SU-DHL-6 (cell line): ENCODE measurements around the gene CCR4.
A peak's percentile ranks its signal among the peaks of the same experiment; 100 is the strongest.

ENCODE experiments used
- H2AFZ ChIP-seq: fragments of 200-600 bp; sonication (generic); 2 replicates; pipeline ENCODE4 v1.6.1; 2014; ENCODE audit warnings: low read depth, mild to moderate bottlenecking, moderate library complexity, mixed read lengths, antibody characterized with exemption, low read length; ENCODE audit not compliant: severe bottlenecking
- H3F3A ChIP-seq: fragments of 200-600 bp; shearing (Covaris generic); 2 replicates; pipeline ENCODE4 v1.6.0; 2016; ENCODE audit warnings: antibody characterized with exemption, mild to moderate bottlenecking; ENCODE audit not compliant: insufficient read depth
- H3K27ac ChIP-seq: fragments of 200-600 bp; sonication (generic); 2 replicates; pipeline ENCODE4 v1.5.1; 2016; ENCODE audit warnings: low read depth, mild to moderate bottlenecking, low read length, moderate library complexity, mixed read lengths
- H3K27me3 ChIP-seq: fragments of 200-600 bp; sonication (generic), shearing (Covaris generic); 2 replicates; pipeline ENCODE4 v1.6.0; 2014; ENCODE audit warnings: mild to moderate bottlenecking, low read length
- H3K36me3 ChIP-seq: fragments of 200-600 bp; sonication (generic); 2 replicates; pipeline ENCODE4 v1.6.1; 2014; ENCODE audit warnings: mild to moderate bottlenecking, low read length, mixed read lengths
- H3K4me2 ChIP-seq: fragments of 300-600, 200-600 bp; shearing (Covaris generic), sonication (generic); 2 replicates; pipeline ENCODE4 v1.6.0; 2014; ENCODE audit warnings: low read length, low read depth, mild to moderate bottlenecking; ENCODE audit not compliant: poor library complexity, severe bottlenecking
- H3K4me3 ChIP-seq: fragments of 200-600 bp; sonication (generic); 2 replicates; pipeline ENCODE4 v1.5.1; 2014; ENCODE audit warnings: antibody characterized with exemption, low read length, mild to moderate bottlenecking, mixed read lengths; ENCODE audit not compliant: insufficient read depth, poor library complexity, severe bottlenecking
- H3K79me2 ChIP-seq: fragments of 200-600 bp; sonication (generic); 2 replicates; pipeline ENCODE4 v1.6.1; 2014; ENCODE audit warnings: mild to moderate bottlenecking, low read length, moderate library complexity; ENCODE audit not compliant: insufficient read depth
- H3K9ac ChIP-seq: fragments of 200-600 bp; sonication (generic); 2 replicates; pipeline ENCODE4 v1.7.0; 2014; ENCODE audit warnings: mild to moderate bottlenecking, low read length
- H3K9me2 ChIP-seq: fragments of 200-600 bp; sonication (generic); replicated peaks from 2 replicates; pipeline ENCODE4 v1.6.1; 2014; ENCODE audit warnings: low read length; ENCODE audit not compliant: insufficient read depth
- H3K9me3 ChIP-seq: fragments of 200-600 bp; sonication (generic); 2 replicates; pipeline ENCODE4 v1.6.1; 2014; ENCODE audit warnings: low read length, mixed read lengths; ENCODE audit not compliant: insufficient read depth
- H4K20me1 ChIP-seq: fragments of 200-600 bp; sonication (generic); 2 replicates; pipeline ENCODE4 v1.6.1; 2014; ENCODE audit warnings: low read depth, mild to moderate bottlenecking, antibody characterized with exemption, low read length, moderate library complexity, mixed read lengths
- EZH2phosphoT487 ChIP-seq: fragments of 200-600 bp; sonication (generic), shearing (Covaris generic); conservative IDR thresholded peaks from 2 replicates; pipeline ENCODE4 v1.6.1; 2018; ENCODE audit warnings: mild to moderate bottlenecking, antibody characterized with exemption, low read length, moderate library complexity, mixed read lengths
- TF ChIP-seq, protein P1 (sequence below): fragments of 200-600 bp; sonication (generic); IDR thresholded peaks from one replicate; pipeline ENCODE4 v1.5.1; 2017; ENCODE audit warnings: antibody characterized with exemption, mild to moderate bottlenecking, low read length, moderate library complexity; ENCODE audit not compliant: insufficient read depth, poor library complexity, severe bottlenecking

The CCR4 gene

DNA sequence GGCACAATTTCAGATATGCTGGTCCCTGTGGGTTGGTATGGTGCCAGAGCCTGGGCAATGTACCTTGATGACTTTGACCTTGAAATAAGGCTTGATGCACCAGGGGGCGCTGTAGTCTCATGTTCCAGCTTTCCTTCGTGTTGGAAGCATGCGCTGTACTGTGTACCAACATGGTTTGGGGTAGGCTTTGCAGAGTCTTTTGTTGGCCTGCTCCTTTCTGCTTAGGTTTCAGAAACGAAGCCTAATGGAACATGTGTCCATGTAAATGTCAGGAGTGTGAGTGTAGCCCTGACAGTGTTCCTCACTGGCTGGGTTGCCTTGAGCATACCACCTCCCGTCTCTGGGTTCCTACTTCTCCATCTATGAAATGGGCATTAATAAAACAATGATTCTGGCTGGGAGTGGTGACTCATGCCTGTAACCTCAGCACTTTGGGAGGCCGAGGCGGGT is 3.6 kb upstream of the CCR4 start:
- peak overlapping the region; percentile 21 for H2AFZ ChIP-seq
- TF ChIP-seq, protein P1, sequence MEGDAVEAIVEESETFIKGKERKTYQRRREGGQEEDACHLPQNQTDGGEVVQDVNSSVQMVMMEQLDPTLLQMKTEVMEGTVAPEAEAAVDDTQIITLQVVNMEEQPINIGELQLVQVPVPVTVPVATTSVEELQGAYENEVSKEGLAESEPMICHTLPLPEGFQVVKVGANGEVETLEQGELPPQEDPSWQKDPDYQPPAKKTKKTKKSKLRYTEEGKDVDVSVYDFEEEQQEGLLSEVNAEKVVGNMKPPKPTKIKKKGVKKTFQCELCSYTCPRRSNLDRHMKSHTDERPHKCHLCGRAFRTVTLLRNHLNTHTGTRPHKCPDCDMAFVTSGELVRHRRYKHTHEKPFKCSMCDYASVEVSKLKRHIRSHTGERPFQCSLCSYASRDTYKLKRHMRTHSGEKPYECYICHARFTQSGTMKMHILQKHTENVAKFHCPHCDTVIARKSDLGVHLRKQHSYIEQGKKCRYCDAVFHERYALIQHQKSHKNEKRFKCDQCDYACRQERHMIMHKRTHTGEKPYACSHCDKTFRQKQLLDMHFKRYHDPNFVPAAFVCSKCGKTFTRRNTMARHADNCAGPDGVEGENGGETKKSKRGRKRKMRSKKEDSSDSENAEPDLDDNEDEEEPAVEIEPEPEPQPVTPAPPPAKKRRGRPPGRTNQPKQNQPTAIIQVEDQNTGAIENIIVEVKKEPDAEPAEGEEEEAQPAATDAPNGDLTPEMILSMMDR, result peak; percentile 68
- no peak for TF ChIP-seq EZH2phosphoT487
- H3K9me3 ChIP-seq, result no peaks in the 10 kb centered on the region

DNA sequence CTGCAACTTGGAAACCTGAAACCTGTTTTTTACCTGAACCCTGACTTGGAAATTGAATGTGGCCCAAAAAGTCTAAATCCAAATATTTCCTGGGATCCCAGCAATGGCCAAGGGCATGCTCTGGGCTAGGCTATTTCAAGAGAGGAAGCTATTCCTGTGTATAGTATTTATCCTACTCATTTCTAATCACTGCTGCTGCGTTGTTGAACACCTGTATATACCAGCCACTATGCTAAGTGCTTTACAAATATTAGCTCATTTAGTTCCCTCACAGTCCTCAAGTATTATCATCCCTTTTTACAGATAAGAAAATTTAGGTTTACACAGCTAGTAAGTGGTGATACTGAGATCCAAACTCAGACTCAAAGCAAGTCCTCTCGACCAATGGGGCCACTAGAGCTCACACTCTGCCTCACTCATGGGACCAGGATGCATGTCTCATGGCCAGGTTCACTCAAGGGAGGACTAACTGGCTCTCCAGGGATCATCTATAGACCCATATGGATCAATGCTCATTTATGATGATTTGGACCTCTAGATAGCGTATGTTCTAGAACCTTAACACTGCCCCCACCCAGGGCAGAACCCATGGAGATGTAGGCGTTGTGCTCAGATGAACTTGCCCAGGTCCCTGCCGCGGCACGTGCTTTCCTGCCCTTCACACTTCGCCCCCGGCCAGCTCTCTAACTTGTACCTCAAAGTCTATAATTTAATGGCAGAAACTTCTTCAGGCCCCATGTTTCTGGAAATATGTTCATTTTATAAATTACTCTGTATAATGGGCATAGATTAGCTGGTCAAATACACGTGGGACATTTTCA is 2.6 kb upstream of the CCR4 start:
- Histone ChIP-seq H3K4me2 (no peak overlapping the region), H3K9me2 (no peaks in the 10 kb centered on the region)

More for the DNA sequence above, 3.6 kb upstream of the CCR4 start:
- no peak overlapping the region for H3K4me3 ChIP-seq
- H4K20me1 ChIP-seq, result no peaks in the 10 kb centered on the region
- no peaks in the 10 kb centered on the region for H3K79me2 ChIP-seq
- no peak overlapping the region for H3K4me2 ChIP-seq
- no peaks in the 10 kb centered on the region for H3F3A ChIP-seq
- H3K9me2 ChIP-seq, result no peaks in the 10 kb centered on the region
- no peak overlapping the region for H3K9ac ChIP-seq
- H3K36me3 ChIP-seq, result no peaks in the 10 kb centered on the region
- no peaks in the 10 kb centered on the region for H3K27me3 ChIP-seq
- no peak overlapping the region for H3K27ac ChIP-seq

DNA sequence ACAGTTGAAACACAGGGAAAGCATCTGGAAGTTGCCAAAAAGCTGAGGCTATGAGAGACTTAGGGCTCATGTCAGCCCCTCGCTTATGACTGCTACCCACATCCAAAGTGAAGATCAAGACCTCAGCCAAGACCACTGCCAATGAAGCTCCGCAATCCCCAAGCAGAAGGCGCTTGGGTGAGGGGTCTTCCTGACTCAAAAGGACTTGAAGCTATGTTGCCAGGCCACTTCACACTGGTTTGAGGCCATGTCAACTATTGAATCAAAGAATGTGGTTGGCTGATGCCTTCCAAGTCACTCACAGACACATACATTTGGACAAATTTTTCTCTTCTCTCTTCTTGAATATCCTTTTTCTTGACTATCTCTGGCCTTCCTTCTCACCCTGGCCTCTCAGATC is 928 bp upstream of the CCR4 start:
- H3K4me2 ChIP-seq, result no peak overlapping the region
- H3K79me2 ChIP-seq, result no peaks in the 10 kb centered on the region
- no peaks in the 10 kb centered on the region for H3K9me3 ChIP-seq

More for the DNA sequence above, 2.6 kb upstream of the CCR4 start:
- Histone ChIP-seq H3K9ac (no peak overlapping the region), H3K4me3 (no peak overlapping the region), H3K27ac (no peak overlapping the region), H3F3A (no peaks in the 10 kb centered on the region), H3K27me3 (no peaks in the 10 kb centered on the region), H3K9me3 (no peaks in the 10 kb centered on the region), H3K36me3 (no peaks in the 10 kb centered on the region), H4K20me1 (no peaks in the 10 kb centered on the region), H3K79me2 (no peaks in the 10 kb centered on the region), H2AFZ (no peak overlapping the region)
- no peak for TF ChIP-seq EZH2phosphoT487
- TF ChIP-seq, protein P1, result no peak

More for the DNA sequence above, 928 bp upstream of the CCR4 start:
- Histone ChIP-seq H3K27ac (no peak overlapping the region), H3F3A (no peaks in the 10 kb centered on the region), H3K9ac (no peak overlapping the region), H3K4me3 (no peak overlapping the region), H3K36me3 (no peaks in the 10 kb centered on the region), H2AFZ (no peak overlapping the region), H3K27me3 (no peaks in the 10 kb centered on the region), H4K20me1 (no peaks in the 10 kb centered on the region), H3K9me2 (no peaks in the 10 kb centered on the region)
- TF ChIP-seq, protein P1, result no peak
- no peak for TF ChIP-seq EZH2phosphoT487
